Measurements from ENCODE around the gene TBCD.

Gene TBCD

GRCh38 chr17:82851381-82851780, 99.5 kb downstream of the TBCD start:
- TF ChIP-seq CTCF (IDR thresholded peaks at IDR 0.05; ENCODE audit: control insufficient read depth, extremely low read depth, insufficient read depth) = no peak
- DNase-seq (ENCODE audit: low read depth) = no peak
- no peak overlapping the region for H3K4me3 ChIP-seq (ENCODE audit: low read depth, low read length)

GRCh38 chr17:82854226-82854625, 102.4 kb downstream of the TBCD start:
- DNase-seq (ENCODE audit: low read depth) = no peak
- H3K4me3 ChIP-seq (ENCODE audit: low read depth, low read length) = no peak overlapping the region
- TF ChIP-seq CTCF (IDR thresholded peaks at IDR 0.05; ENCODE audit: control insufficient read depth, extremely low read depth, insufficient read depth) = no peak

- H3K4me3 ChIP-seq (ENCODE audit: low read depth, low read length) = no peak overlapping the region
- no peak for DNase-seq (ENCODE audit: low read depth)
- TF ChIP-seq CTCF (IDR thresholded peaks at IDR 0.05; ENCODE audit: control insufficient read depth, extremely low read depth, insufficient read depth) = no peak
These were observed 104.5 kb downstream of the TBCD start for GRCh38 chr17:82856361-82856760.

GRCh38 chr17:82858376-82859126, 106.7 kb downstream of the TBCD start:
- H3K4me3 ChIP-seq (ENCODE audit: low read depth, low read length) = peak overlapping the region; percentile 32
- no peak for TF ChIP-seq CTCF (IDR thresholded peaks at IDR 0.05; ENCODE audit: control insufficient read depth, extremely low read depth, insufficient read depth)
- DNase-seq (ENCODE audit: low read depth) = peak; percentile 88

GRCh38 chr17:82859431-82860403, 107.9 kb downstream of the TBCD start:
- no peak for TF ChIP-seq CTCF (IDR thresholded peaks at IDR 0.05; ENCODE audit: control insufficient read depth, extremely low read depth, insufficient read depth)
- H3K4me3 ChIP-seq (ENCODE audit: low read depth, low read length) = no peak overlapping the region
- DNase-seq (ENCODE audit: low read depth) = no peak

GRCh38 chr17:82860606-82861392, 108.9 kb downstream of the TBCD start:
- TF ChIP-seq CTCF (IDR thresholded peaks at IDR 0.05; ENCODE audit: control insufficient read depth, extremely low read depth, insufficient read depth) = no peak
- no peak for DNase-seq (ENCODE audit: low read depth)
- no peak overlapping the region for H3K4me3 ChIP-seq (ENCODE audit: low read depth, low read length)

All from LNCaP clone FGC (cell line).